A549 (cell line): ENCODE results near the gene RCAN2. TPM values are rescaled to one million over a fixed set of nuclear protein-coding genes. Genes with fewer than 3 reads are reported as not detected.

ENCODE experiments used
- ATAC-seq, 2 experiments: fragments of 200-7000 bp in 1 of 2; fragments of >200 bp in 1 of 2; cut with Nextera tagmentation in 1 of 2; cut with Tn5 transposase in 1 of 2; 3 replicates each; pipeline versions ENCODE4 v1.8.0 to v1.9.1; 2018 to 2020; ENCODE audit warnings: mild to moderate bottlenecking in 1 of 2, moderate library complexity in 1 of 2
- CTCF ChIA-PET: fragments of 300-600 bp; sonication (Branson Sonifier 250); formaldehyde crosslinking; extraction: SDS; loops from one replicate; lab custom pipeline; 2021; ENCODE audit warnings: antibody characterized with exemption, inconsistent platforms; lab: Yijun Ruan, JAX
- POLR2A ChIA-PET: fragments of 350-600 bp; formaldehyde crosslinking; extraction: SDS; loops from one replicate; lab custom pipeline; 2021; ENCODE audit warnings: antibody characterized with exemption, inconsistent platforms; lab: Yijun Ruan, JAX
- DNase-seq, 2 experiments: peaks; one replicate each; pipeline versions ENCODE4 v3.0.0 to v3.0.0-alpha.2; 2011 to 2016; ENCODE audit warnings: low read depth in 1 of 2, low spot score in 1 of 2
- FAIRE-seq: peaks from 2 replicates; lab custom pipeline; 2011; peaks lifted over from hg19 to GRCh38; lab: Jason Lieb, UNC
- H3K27ac ChIP-seq, 2 experiments: fragments of >200 bp; sonication (Bioruptor Twin); formaldehyde crosslinking; 3 replicates each; pipeline ENCODE4 v1.5.1; 2016 to 2017
- H3K4me1 ChIP-seq: fragments of >200 bp; sonication (Bioruptor Twin); formaldehyde crosslinking; 3 replicates; pipeline ENCODE4 v1.6.1; 2016
- H3K4me2 ChIP-seq: fragments of >200 bp; sonication (Bioruptor Twin); formaldehyde crosslinking; 3 replicates; pipeline ENCODE4 v1.6.1; 2016
- H3K4me3 ChIP-seq: fragments of >200 bp; sonication (Bioruptor Twin); formaldehyde crosslinking; 3 replicates; pipeline ENCODE4 v1.5.1; 2016
- H3K9me3 ChIP-seq: fragments of >200 bp; sonication (Bioruptor Twin); formaldehyde crosslinking; 3 replicates; pipeline ENCODE4 v1.6.1; 2016
- CBX2 ChIP-seq: fragments of 200-600 bp; sonication (generic); IDR thresholded peaks from 2 replicates; pipeline ENCODE4 v1.6.1; 2016; ENCODE audit warnings: low read depth, mild to moderate bottlenecking, borderline replicate concordance
- CHD4 ChIP-seq: fragments of 200-600 bp; sonication (generic); IDR thresholded peaks from 2 replicates; pipeline ENCODE4 v1.6.1; 2016; ENCODE audit warnings: antibody characterized with exemption, mild to moderate bottlenecking, borderline replicate concordance
- EHF ChIP-seq: fragments of 250-450 bp; sonication (Bioruptor Pico); IDR thresholded peaks from 2 replicates; pipeline ENCODE4 v1.5.0; 2020; ENCODE audit warnings: mild to moderate bottlenecking
- EP300 ChIP-seq, 2 experiments: fragments of >200 bp; sonication (Bioruptor Twin); formaldehyde crosslinking; IDR thresholded peaks; 2 replicates in 1 of 2; 3 replicates in 1 of 2; pipeline ENCODE4 v1.6.1; 2016 to 2017
- FOSB ChIP-seq: fragments of 250-450 bp; sonication (Bioruptor Pico); IDR thresholded peaks from 2 replicates; pipeline ENCODE4 v1.5.0; 2020; ENCODE audit warnings: mild to moderate bottlenecking, moderate library complexity
- FOSL2 ChIP-seq, 2 experiments: fragments of 450-650 bp in 1 of 2; fragments of >200 bp in 1 of 2; sonication (Bioruptor Twin) in 1 of 2; formaldehyde crosslinking; IDR thresholded peaks; 2 replicates each; pipeline versions ENCODE4 v1.5.0 to v1.6.1; 2016 to 2020; ENCODE audit warnings: mild to moderate bottlenecking in 1 of 2, moderate library complexity in 1 of 2
- FOXS1 ChIP-seq: fragments of 250-450 bp; sonication (Bioruptor Pico); IDR thresholded peaks from 2 replicates; pipeline ENCODE4 v1.5.0; 2020; ENCODE audit warnings: mild to moderate bottlenecking, moderate library complexity
- HDAC2 ChIP-seq: fragments of 200-600 bp; sonication (generic); IDR thresholded peaks from 2 replicates; pipeline ENCODE4 v1.6.1; 2016
- HEYL ChIP-seq: fragments of 250-450 bp; sonication (Bioruptor Pico); IDR thresholded peaks from 2 replicates; pipeline ENCODE4 v1.8.0; 2021; ENCODE audit warnings: mild to moderate bottlenecking, moderate library complexity
- JUN ChIP-seq, 2 experiments: fragments of >200 bp; sonication (Bioruptor Twin); formaldehyde crosslinking; IDR thresholded peaks; 2 replicates in 1 of 2; 3 replicates in 1 of 2; pipeline ENCODE4 v1.6.1; 2016 to 2017
- KDM1A ChIP-seq: fragments of 200-600 bp; sonication (generic); IDR thresholded peaks from 2 replicates; pipeline ENCODE4 v1.6.1; 2016; ENCODE audit warnings: low read depth, mild to moderate bottlenecking
- KDM5A ChIP-seq: fragments of 200-600 bp; sonication (generic); IDR thresholded peaks from 2 replicates; pipeline ENCODE4 v1.6.1; 2016; ENCODE audit warnings: antibody characterized with exemption, mild to moderate bottlenecking
- MAFK ChIP-seq: fragments of 450-650 bp; IDR thresholded peaks from 2 replicates; pipeline ENCODE4 v1.6.1; 2014; ENCODE audit not compliant: partially characterized antibody
- NFE2L2 ChIP-seq: fragments of 150-350 bp; conservative IDR thresholded peaks from 2 replicates; pipeline ENCODE4 v1.6.1; 2014; ENCODE audit warnings: low read length
- NR3C1 ChIP-seq: fragments of >200 bp; sonication (Bioruptor Twin); formaldehyde crosslinking; IDR thresholded peaks from 3 replicates; pipeline ENCODE4 v1.6.1; 2017
- PHF8 ChIP-seq: fragments of 200-600 bp; sonication (generic); IDR thresholded peaks from 2 replicates; pipeline ENCODE4 v1.6.1; 2016; ENCODE audit warnings: low read depth, mild to moderate bottlenecking, antibody characterized with exemption, moderate library complexity, borderline replicate concordance
- POLR2A ChIP-seq: IDR thresholded peaks from 2 replicates; pipeline ENCODE4 v1.6.1; 2012; ENCODE audit warnings: mild to moderate bottlenecking, low read length
- POLR2AphosphoS2 ChIP-seq: conservative IDR thresholded peaks from 2 replicates; pipeline ENCODE4 v1.6.1; 2012; ENCODE audit warnings: low read length, improper control_type of control experiment, inconsistent platforms
- RAD21 ChIP-seq, 2 experiments: fragments of >200 bp in 1 of 2; sonication (Bioruptor Twin) in 1 of 2; formaldehyde crosslinking in 1 of 2; IDR thresholded peaks in 1 of 2; conservative IDR thresholded peaks in 1 of 2; 2 replicates in 1 of 2; 3 replicates in 1 of 2; pipeline ENCODE4 v1.6.1; 2012 to 2018; ENCODE audit warnings: inconsistent platforms in 1 of 2
- RARB ChIP-seq: fragments of 250-450 bp; sonication (Bioruptor Pico); IDR thresholded peaks from 2 replicates; pipeline ENCODE4 v1.8.0; 2021; ENCODE audit warnings: mild to moderate bottlenecking, moderate library complexity
- RCOR1 ChIP-seq: fragments of 150-350 bp; IDR thresholded peaks from 2 replicates; pipeline ENCODE4 v1.6.1; 2014; ENCODE audit warnings: antibody characterized with exemption, low read length, low read depth
- SREBF2 ChIP-seq: fragments of 450-650 bp; IDR thresholded peaks from 2 replicates; pipeline ENCODE4 v1.6.1; 2014; ENCODE audit warnings: mild to moderate bottlenecking, moderate library complexity
- TP53 ChIP-seq: fragments of 250-450 bp; sonication (Bioruptor Pico); IDR thresholded peaks from 2 replicates; pipeline ENCODE4 v1.5.0; 2021; ENCODE audit warnings: mild to moderate bottlenecking, moderate library complexity
- ZFP36 ChIP-seq: fragments of 450-650 bp; IDR thresholded peaks from 2 replicates; pipeline ENCODE4 v1.6.1; 2014; ENCODE audit warnings: borderline replicate concordance; ENCODE audit not compliant: partially characterized antibody
- WGBS: methylation state at CpG from one replicate; pipeline ENCODE4 v1.1.6; 2017; ENCODE audit errors: missing lambda C conversion rate; 5-methylcytosine and 5-hydroxymethylcytosine counted together
- polyA plus RNA-seq, 4 experiments: library from polyadenylated mRNA; depleted of rRNA in 3 of 4; stranded (reverse); fragments of >200 nt; fragmentation: RNase III in 1 of 4; extraction: RNeasy Plus Mini Kit Qiagen cat#74134 plus additional on column Dnase treatment in 1 of 4; gene quantifications; 2 replicates in 3 of 4; 3 replicates in 1 of 4; pipeline ENCODE4 v1.2.3, GENCODE V29; 2011 to 2017
- TF ChIP-seq, protein P1 (sequence below): fragments of 450-650 bp; IDR thresholded peaks from 2 replicates; pipeline ENCODE4 v1.6.1; 2014; ENCODE audit warnings: antibody characterized with exemption
- TF ChIP-seq, protein P2 (sequence below): IDR thresholded peaks from 2 replicates; pipeline ENCODE4 v1.6.1; 2012
- TF ChIP-seq, protein P3 (sequence below): fragments of 150-350 bp; IDR thresholded peaks from 2 replicates; pipeline ENCODE4 v1.6.1; 2014; ENCODE audit warnings: low read depth, mild to moderate bottlenecking, low read length
- TF ChIP-seq, protein P4 (sequence below): IDR thresholded peaks from 2 replicates; pipeline ENCODE4 v1.6.1; 2012; ENCODE audit warnings: low read depth, borderline replicate concordance
- TF ChIP-seq, protein P5 (sequence below): fragments of >200 bp; sonication (Bioruptor Twin); formaldehyde crosslinking; IDR thresholded peaks from 3 replicates; pipeline ENCODE4 v1.6.1; 2016
- TF ChIP-seq, protein P6 (sequence below): fragments of >200 bp; sonication (Bioruptor Twin); formaldehyde crosslinking; IDR thresholded peaks from 2 replicates; pipeline ENCODE4 v1.6.1; 2016

The RCAN2 gene
- polyA plus RNA-seq, 2 of the 4 experiments (the other 2 are of a cell fraction) = not detected

DNA sequence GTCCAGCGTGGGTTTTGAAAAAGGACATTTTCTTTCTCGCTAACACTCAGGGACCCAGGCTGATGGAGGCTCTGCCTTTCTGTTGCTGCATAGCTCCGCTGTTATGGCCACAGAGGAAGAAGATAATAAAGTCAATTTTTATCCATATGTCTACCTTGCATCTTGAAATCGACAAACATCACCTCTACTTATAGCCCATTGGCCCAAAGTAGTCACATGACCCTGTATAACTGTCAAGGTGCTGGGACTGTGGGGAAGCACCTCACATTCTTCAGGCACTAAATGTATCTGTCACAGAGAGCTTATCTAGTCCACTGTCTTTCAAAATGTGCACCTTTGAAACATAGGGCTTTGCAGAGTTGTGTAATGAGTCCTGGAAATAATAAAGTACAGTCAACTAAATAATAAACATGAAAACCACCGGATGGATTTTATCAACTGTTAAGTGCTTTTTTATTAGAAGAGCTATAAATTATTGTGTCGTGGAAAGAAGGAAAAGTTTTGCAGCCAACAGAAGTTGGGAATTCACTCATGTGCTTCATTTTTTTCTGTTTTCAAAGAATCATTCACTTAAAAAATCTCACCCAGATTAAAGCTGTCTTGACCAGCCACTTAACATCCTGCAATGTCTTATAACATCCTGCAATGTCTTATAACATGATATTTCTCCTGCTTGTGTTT is 47.7 kb upstream of the RCAN2 start:
- no peaks in the 10 kb centered on the region for H3K4me1 ChIP-seq
- H3K4me2 ChIP-seq = no peak overlapping the region
- H3K9me3 ChIP-seq = no peaks in the 10 kb centered on the region
- ChIA-PET CTCF (no interaction called here), POLR2A (no interaction called here)
- H3K4me3 ChIP-seq = no peak overlapping the region
- no peak for TF ChIP-seq POLR2A
- TF ChIP-seq SREBF2 = no peak
- TF ChIP-seq, protein P1, sequence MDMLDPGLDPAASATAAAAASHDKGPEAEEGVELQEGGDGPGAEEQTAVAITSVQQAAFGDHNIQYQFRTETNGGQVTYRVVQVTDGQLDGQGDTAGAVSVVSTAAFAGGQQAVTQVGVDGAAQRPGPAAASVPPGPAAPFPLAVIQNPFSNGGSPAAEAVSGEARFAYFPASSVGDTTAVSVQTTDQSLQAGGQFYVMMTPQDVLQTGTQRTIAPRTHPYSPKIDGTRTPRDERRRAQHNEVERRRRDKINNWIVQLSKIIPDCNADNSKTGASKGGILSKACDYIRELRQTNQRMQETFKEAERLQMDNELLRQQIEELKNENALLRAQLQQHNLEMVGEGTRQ = no peak
- TF ChIP-seq NR3C1 = no peak
- TF ChIP-seq, protein P2, sequence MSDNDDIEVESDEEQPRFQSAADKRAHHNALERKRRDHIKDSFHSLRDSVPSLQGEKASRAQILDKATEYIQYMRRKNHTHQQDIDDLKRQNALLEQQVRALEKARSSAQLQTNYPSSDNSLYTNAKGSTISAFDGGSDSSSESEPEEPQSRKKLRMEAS = no peak
- TF ChIP-seq FOXS1 (CRISPR knock-in tag) = no peak
- TF ChIP-seq EHF (CRISPR knock-in tag) = no peak
- TF ChIP-seq, protein P3, sequence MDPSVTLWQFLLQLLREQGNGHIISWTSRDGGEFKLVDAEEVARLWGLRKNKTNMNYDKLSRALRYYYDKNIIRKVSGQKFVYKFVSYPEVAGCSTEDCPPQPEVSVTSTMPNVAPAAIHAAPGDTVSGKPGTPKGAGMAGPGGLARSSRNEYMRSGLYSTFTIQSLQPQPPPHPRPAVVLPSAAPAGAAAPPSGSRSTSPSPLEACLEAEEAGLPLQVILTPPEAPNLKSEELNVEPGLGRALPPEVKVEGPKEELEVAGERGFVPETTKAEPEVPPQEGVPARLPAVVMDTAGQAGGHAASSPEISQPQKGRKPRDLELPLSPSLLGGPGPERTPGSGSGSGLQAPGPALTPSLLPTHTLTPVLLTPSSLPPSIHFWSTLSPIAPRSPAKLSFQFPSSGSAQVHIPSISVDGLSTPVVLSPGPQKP = no peak
- TF ChIP-seq, protein P4, sequence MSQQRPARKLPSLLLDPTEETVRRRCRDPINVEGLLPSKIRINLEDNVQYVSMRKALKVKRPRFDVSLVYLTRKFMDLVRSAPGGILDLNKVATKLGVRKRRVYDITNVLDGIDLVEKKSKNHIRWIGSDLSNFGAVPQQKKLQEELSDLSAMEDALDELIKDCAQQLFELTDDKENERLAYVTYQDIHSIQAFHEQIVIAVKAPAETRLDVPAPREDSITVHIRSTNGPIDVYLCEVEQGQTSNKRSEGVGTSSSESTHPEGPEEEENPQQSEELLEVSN = no peak
- TF ChIP-seq NFE2L2 = no peak
- no peak for TF ChIP-seq CBX2
- no peak for TF ChIP-seq MAFK
- no peak for TF ChIP-seq HDAC2
- no peak for TF ChIP-seq PHF8
- TF ChIP-seq, protein P5, sequence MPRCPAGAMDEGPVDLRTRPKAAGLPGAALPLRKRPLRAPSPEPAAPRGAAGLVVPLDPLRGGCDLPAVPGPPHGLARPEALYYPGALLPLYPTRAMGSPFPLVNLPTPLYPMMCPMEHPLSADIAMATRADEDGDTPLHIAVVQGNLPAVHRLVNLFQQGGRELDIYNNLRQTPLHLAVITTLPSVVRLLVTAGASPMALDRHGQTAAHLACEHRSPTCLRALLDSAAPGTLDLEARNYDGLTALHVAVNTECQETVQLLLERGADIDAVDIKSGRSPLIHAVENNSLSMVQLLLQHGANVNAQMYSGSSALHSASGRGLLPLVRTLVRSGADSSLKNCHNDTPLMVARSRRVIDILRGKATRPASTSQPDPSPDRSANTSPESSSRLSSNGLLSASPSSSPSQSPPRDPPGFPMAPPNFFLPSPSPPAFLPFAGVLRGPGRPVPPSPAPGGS = no peak
- no peak for TF ChIP-seq HEYL
- no peak overlapping the region for H3K27ac ChIP-seq
- ATAC-seq (no peak), FAIRE-seq (no peak), DNase-seq (no peak)
- 25% methylated on average over 6 of the region's 6 CpGs for WGBS

DNA sequence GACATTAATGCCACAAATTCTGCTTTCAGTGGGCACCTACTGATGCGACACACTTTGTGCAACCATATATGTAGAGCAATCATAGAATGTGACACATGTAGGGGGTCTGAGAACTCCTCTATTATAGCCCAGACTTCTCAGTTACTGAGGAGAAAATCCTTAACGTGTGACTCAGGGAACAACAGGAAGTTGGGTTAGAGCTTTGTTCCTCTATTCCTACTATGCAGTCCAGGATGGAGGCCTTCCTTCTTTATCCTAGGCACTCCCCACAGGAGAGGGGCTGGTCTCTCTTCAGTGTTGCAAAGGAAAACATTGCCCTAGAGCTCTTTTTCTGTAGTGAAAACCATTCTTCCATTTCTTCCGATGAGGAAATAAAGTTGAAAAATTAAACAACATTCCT is 39.6 kb upstream of the RCAN2 start:
- POLR2A ChIA-PET = no interaction called here
- CTCF ChIA-PET = no interaction called here

More for the DNA sequence above, 39.6 kb upstream of the RCAN2 start:
- Histone ChIP-seq H3K27ac (no peak overlapping the region), H3K9me3 (no peaks in the 10 kb centered on the region), H3K4me2 (no peak overlapping the region), H3K4me3 (no peak overlapping the region), H3K4me1 (no peaks in the 10 kb centered on the region)
- ATAC-seq = no peak
- no peak for DNase-seq
- FAIRE-seq = no peak
- TF ChIP-seq TP53 (CRISPR knock-in tag) = no peak
- TF ChIP-seq EP300 (IDR thresholded peaks at IDR 0.05) = no peak
- TF ChIP-seq ZFP36 = no peak
- no peak for TF ChIP-seq MAFK
- no peak for TF ChIP-seq FOXS1 (CRISPR knock-in tag)
- no peak for TF ChIP-seq POLR2AphosphoS2
- no peak for TF ChIP-seq CHD4
- TF ChIP-seq, protein P1 = no peak
- TF ChIP-seq KDM5A = no peak
- no peak for TF ChIP-seq FOSB (CRISPR knock-in tag)
- no peak for TF ChIP-seq RARB (CRISPR knock-in tag)
- TF ChIP-seq, protein P4 = no peak
- no peak for TF ChIP-seq KDM1A
- TF ChIP-seq RCOR1 = no peak
- TF ChIP-seq JUN (IDR thresholded peaks at IDR 0.05) = no peak
- TF ChIP-seq RAD21 (conservative IDR thresholded peaks at IDR 0.05 in 1 of 2, IDR thresholded peaks at IDR 0.05 in 1 of 2) = no peak
- TF ChIP-seq, protein P2 = no peak
- TF ChIP-seq HEYL = no peak
- TF ChIP-seq FOSL2 (IDR thresholded peaks at IDR 0.05) = no peak
- TF ChIP-seq FOSL2 (CRISPR knock-in tag; IDR thresholded peaks at IDR 0.05) = no peak
- TF ChIP-seq, protein P6, sequence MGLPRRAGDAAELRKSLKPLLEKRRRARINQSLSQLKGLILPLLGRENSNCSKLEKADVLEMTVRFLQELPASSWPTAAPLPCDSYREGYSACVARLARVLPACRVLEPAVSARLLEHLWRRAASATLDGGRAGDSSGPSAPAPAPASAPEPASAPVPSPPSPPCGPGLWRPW = no peak
- 60% methylated on average over 3 of the region's 3 CpGs for WGBS
